ENCODE results near the gene CNTN2. TPM values are rescaled to one million over a fixed set of nuclear protein-coding genes. Genes with fewer than 3 reads are reported as not detected.

CNTN2 gene
- total RNA-seq, 1 experiment from 2014 or later = 1.2 TPM

- TF ChIP-seq ZMAT4 (CRISPR knock-in tag; IDR thresholded peaks at IDR 0.05) = no peak
These were observed 2.1 kb downstream of the CNTN2 start (continued) for GRCh38 chr1:205045146-205045545.

- H3K27me3 Mint-ChIP-seq (ENCODE audit: low read depth) = peaks cover 27% of the 10 kb centered on the region
- ATAC-seq (no peak), DNase-seq (ENCODE audit: low spot score) (no peak)
- H3K27ac Mint-ChIP-seq = no peak overlapping the region
- no peak overlapping the region for H3K4me3 Mint-ChIP-seq
- H3K36me3 Mint-ChIP-seq = no peaks in the 10 kb centered on the region
- H3K9me3 Mint-ChIP-seq = no peaks in the 10 kb centered on the region
- POLR2A ChIA-PET = no interaction called here
- H3K4me1 Mint-ChIP-seq = peaks cover 33% of the 10 kb centered on the region
- CTCF ChIA-PET = interaction anchor here (0.5 to 5.3 kb wide), 6 partner anchors 15 to 398 kb away, joined by 3 to 64 read pairs (median 3); no protein-coding TSS in a partner anchor
- TF ChIP-seq IRF2 (CRISPR knock-in tag; IDR thresholded peaks at IDR 0.05; ENCODE audit: borderline replicate concordance, low read depth) (no peak), RORB (CRISPR knock-in tag; IDR thresholded peaks at IDR 0.05) (no peak)
These were observed 3.9 kb downstream of the CNTN2 start for GRCh38 chr1:205046870-205047269.

GRCh38 chr1:205047764-205048231 lies 4.8 kb downstream of the CNTN2 start:
- CTCF ChIA-PET = interaction anchor here (2.8 to 5.3 kb wide), 2 partner anchors 14 to 58 kb away, joined by 10 to 64 read pairs; no protein-coding TSS in a partner anchor
- H3K27ac Mint-ChIP-seq = no peak overlapping the region
- no peaks in the 10 kb centered on the region for H3K9me3 Mint-ChIP-seq
- H3K36me3 Mint-ChIP-seq = no peaks in the 10 kb centered on the region
- ATAC-seq = no peak
- H3K27me3 Mint-ChIP-seq (ENCODE audit: low read depth) = peaks cover 18% of the 10 kb centered on the region
- DNase-seq (ENCODE audit: low spot score) = no peak
- peaks cover 33% of the 10 kb centered on the region for H3K4me1 Mint-ChIP-seq
- POLR2A ChIA-PET = no interaction called here
- H3K4me3 Mint-ChIP-seq = no peak overlapping the region
- no peak for TF ChIP-seq SP1 (CRISPR knock-in tag; conservative IDR thresholded peaks at IDR 0.05)
- TF ChIP-seq, protein P1, sequence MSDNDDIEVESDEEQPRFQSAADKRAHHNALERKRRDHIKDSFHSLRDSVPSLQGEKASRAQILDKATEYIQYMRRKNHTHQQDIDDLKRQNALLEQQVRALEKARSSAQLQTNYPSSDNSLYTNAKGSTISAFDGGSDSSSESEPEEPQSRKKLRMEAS (CRISPR knock-in tag; IDR thresholded peaks at IDR 0.05) = no peak
- TF ChIP-seq ZBTB43 (CRISPR knock-in tag; IDR thresholded peaks at IDR 0.05) = no peak
- no peak for TF ChIP-seq FOXK1 (CRISPR knock-in tag; IDR thresholded peaks at IDR 0.05)
- TF ChIP-seq SMAD3 (CRISPR knock-in tag; IDR thresholded peaks at IDR 0.05; ENCODE audit: borderline replicate concordance) = no peak
- no peak for TF ChIP-seq RORB (CRISPR knock-in tag; IDR thresholded peaks at IDR 0.05)
- TF ChIP-seq, protein P2, sequence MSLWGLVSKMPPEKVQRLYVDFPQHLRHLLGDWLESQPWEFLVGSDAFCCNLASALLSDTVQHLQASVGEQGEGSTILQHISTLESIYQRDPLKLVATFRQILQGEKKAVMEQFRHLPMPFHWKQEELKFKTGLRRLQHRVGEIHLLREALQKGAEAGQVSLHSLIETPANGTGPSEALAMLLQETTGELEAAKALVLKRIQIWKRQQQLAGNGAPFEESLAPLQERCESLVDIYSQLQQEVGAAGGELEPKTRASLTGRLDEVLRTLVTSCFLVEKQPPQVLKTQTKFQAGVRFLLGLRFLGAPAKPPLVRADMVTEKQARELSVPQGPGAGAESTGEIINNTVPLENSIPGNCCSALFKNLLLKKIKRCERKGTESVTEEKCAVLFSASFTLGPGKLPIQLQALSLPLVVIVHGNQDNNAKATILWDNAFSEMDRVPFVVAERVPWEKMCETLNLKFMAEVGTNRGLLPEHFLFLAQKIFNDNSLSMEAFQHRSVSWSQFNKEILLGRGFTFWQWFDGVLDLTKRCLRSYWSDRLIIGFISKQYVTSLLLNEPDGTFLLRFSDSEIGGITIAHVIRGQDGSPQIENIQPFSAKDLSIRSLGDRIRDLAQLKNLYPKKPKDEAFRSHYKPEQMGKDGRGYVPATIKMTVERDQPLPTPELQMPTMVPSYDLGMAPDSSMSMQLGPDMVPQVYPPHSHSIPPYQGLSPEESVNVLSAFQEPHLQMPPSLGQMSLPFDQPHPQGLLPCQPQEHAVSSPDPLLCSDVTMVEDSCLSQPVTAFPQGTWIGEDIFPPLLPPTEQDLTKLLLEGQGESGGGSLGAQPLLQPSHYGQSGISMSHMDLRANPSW (CRISPR knock-in tag; conservative IDR thresholded peaks at IDR 0.05; ENCODE audit: low read depth) = no peak
- no peak for TF ChIP-seq ESRRA (CRISPR knock-in tag; IDR thresholded peaks at IDR 0.05; ENCODE audit: borderline replicate concordance)
- no peak for TF ChIP-seq PRDM15 (CRISPR knock-in tag; IDR thresholded peaks at IDR 0.05)
- TF ChIP-seq ZNF121 (CRISPR knock-in tag; IDR thresholded peaks at IDR 0.05) = no peak
- TF ChIP-seq NFE2L1 (CRISPR knock-in tag; IDR thresholded peaks at IDR 0.05) = no peak
- no peak for TF ChIP-seq ATF2 (CRISPR knock-in tag; IDR thresholded peaks at IDR 0.05; ENCODE audit: borderline replicate concordance, low read depth)
- no peak for TF ChIP-seq ATF1 (CRISPR knock-in tag; IDR thresholded peaks at IDR 0.05)
- TF ChIP-seq, protein P3, sequence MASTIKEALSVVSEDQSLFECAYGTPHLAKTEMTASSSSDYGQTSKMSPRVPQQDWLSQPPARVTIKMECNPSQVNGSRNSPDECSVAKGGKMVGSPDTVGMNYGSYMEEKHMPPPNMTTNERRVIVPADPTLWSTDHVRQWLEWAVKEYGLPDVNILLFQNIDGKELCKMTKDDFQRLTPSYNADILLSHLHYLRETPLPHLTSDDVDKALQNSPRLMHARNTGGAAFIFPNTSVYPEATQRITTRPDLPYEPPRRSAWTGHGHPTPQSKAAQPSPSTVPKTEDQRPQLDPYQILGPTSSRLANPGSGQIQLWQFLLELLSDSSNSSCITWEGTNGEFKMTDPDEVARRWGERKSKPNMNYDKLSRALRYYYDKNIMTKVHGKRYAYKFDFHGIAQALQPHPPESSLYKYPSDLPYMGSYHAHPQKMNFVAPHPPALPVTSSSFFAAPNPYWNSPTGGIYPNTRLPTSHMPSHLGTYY (CRISPR knock-in tag; IDR thresholded peaks at IDR 0.05) = no peak
- no peak for TF ChIP-seq HMGA2 (CRISPR knock-in tag; IDR thresholded peaks at IDR 0.05)
- TF ChIP-seq, protein P4, sequence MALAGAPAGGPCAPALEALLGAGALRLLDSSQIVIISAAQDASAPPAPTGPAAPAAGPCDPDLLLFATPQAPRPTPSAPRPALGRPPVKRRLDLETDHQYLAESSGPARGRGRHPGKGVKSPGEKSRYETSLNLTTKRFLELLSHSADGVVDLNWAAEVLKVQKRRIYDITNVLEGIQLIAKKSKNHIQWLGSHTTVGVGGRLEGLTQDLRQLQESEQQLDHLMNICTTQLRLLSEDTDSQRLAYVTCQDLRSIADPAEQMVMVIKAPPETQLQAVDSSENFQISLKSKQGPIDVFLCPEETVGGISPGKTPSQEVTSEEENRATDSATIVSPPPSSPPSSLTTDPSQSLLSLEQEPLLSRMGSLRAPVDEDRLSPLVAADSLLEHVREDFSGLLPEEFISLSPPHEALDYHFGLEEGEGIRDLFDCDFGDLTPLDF (CRISPR knock-in tag; IDR thresholded peaks at IDR 0.05) = no peak
- TF ChIP-seq, protein P5, sequence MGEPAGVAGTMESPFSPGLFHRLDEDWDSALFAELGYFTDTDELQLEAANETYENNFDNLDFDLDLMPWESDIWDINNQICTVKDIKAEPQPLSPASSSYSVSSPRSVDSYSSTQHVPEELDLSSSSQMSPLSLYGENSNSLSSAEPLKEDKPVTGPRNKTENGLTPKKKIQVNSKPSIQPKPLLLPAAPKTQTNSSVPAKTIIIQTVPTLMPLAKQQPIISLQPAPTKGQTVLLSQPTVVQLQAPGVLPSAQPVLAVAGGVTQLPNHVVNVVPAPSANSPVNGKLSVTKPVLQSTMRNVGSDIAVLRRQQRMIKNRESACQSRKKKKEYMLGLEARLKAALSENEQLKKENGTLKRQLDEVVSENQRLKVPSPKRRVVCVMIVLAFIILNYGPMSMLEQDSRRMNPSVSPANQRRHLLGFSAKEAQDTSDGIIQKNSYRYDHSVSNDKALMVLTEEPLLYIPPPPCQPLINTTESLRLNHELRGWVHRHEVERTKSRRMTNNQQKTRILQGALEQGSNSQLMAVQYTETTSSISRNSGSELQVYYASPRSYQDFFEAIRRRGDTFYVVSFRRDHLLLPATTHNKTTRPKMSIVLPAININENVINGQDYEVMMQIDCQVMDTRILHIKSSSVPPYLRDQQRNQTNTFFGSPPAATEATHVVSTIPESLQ (CRISPR knock-in tag; IDR thresholded peaks at IDR 0.05) = no peak
